GM18909 (cell line): ENCODE results near the gene PTPN3.
A peak's percentile ranks its signal among the peaks of the same experiment; 100 is the strongest.

Experiments
- ATAC-seq: cut with Tn5 transposase; IDR thresholded peaks from one replicate; pipeline ENCODE4 v1.9.1; 2021; ENCODE audit warnings: mild to moderate bottlenecking; ENCODE audit not compliant: unreplicated experiment, poor library complexity

Gene PTPN3

DNA sequence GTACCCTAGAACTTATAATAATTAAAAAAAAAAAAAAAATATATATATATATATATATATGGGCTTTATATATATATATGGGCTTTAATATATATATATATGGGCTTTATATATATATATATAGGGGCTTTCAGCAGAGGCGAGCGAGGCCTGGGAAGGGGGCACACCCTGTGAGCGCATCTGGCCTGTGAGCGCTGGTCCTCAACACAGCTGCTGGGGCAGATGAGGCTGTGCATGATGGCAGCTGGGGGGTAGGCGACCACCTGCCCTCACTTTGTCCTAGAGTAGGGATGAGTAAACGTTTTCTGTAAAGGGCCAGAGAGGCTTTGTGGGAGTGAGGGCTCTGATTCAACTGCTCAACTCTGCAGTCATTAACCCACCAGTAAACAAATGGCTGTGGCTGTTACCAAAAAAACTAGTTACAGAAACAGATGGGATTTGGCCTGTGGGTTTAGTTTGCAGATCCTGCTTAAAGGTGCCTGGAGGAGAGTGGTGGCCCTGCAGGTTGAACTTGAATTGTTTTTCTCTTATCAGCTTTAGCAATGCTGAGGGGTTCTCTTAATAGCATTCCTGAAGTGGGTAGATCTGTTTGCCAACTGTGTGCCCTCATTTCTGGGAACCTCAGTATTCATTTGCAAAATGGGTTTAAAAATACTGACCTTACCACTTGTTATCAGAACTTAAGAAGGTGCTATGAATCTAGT, 89.2 kb downstream of the PTPN3 start:
- no peak for ATAC-seq

DNA sequence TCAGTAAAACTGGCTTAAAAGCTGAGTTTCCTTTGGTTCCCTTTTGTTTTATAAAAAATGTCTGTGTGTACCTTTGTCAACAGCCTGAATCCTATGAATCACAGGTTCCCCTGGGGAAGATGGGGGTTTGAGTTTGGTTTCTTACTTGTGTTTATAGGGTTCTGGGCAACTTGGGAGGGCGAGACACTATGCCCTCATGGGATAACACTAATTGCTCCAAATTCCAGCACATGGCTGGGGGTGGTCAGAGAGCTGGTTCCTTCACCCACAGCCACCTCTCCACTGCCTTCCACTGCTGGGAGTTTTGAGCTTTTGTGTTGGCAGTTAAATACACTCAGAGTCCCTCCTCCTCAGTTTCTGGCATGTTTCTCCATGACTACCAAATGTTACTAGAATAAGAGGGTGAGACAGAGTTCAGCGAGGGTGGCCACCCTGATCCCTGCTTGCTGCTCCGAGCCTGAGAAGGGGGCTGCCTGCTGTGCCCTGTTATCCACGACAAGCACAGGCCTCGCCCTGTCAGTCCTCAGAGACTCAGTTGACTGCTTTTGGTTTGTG, 94.3 kb downstream of the PTPN3 start:
- ATAC-seq: no peak

- ATAC-seq: no peak
These were observed 95.0 kb downstream of the PTPN3 start for GRCh38 chr9:109403116-109403515.

DNA sequence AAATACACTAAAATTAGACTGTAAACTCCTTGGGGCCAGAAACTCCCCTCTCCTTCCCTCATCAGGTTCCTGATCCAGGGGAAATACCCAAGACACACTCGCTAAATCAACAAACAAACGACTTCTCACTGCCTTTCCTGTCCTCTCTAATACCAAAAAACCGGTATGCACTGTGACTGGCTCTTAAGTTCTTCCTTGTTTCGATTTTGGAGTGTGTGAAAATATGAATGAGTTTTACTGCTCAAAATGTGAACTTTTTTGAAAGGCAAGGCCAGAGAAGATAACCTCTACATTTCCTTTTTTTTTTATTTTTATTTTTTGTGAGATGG, 96.2 kb downstream of the PTPN3 start:
- no peak for ATAC-seq

DNA sequence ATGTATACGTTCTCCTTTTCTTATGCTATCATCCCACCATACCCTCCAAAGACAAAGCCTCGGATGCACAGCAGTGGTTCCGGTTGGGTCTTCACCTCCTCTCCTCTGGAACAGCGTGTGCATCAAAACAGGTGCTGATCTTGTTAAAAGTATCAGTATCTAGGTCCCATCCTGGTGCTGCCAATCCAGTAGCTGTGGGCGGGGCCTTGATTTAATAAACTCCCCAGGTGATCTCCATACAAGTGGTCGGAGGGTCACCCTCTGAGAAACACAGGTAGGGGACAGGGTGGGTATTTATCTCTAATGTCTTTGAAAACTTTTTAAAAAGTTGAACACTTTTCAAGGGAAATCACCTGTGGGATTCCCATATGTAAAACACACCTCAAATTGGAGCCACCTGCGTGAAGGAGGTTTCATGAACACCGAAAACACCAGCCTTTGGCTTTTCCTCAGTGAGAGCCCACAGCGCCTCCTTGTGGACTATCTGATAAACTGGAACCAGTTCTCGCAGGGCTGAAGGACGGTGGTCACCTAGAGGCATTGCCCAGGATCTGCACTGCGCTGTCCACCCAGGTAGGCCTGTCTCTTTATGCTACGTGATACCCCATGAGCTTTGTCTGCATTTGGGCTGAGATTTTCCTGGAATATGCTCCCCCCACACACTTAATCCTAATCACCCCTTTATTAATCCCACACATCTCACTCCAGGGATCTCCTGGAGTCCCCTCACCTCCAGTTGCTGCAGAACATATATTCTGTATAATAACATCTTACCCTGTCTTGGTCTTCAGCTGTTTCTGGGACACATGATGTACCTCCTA, 96.7 kb downstream of the PTPN3 start:
- ATAC-seq: peak; percentile 41

DNA sequence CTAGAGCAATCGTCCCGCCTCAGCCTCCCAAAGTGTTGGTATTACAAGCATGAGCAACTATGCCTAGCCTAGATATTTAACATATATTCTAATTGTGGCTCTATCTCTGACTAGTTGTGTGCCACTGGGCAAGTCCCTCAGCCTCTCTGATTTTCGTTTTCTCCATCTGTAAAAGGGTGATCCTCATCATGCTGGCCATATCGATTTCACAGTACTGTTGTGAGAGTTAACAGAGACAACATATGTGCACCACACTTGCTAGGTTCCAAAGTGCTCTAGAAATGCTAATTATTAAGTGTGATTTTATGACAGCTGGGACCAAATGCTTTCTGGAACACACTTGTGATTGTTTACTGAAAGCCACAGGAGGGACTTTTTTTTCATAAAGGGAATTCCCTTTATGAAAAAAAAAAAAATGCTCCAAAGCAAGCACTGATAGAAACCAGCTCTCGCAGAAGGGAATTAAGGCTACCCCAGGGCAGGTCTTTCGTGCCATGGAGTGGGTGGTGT, 98.8 kb downstream of the PTPN3 start:
- peak; percentile 86 for ATAC-seq

DNA sequence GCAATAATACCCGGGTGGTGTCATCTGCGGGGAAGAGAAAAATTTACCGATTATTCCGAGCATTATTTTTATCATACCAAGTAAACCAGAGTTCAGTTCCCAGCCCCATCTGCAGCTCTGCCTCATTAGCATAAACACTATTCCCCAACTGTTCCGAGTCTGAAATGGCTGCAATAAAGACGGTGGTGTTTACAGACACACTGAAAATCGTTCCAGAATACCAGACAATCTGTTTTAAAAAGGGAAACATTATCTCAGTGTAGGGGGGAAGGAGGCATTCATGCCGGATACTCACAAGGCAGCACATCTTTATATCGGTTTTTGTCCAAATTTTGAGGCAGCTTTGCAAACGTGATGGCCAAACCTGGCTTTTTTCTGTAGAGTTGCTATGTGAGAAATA, 106.9 kb downstream of the PTPN3 start:
- ATAC-seq: no peak

DNA sequence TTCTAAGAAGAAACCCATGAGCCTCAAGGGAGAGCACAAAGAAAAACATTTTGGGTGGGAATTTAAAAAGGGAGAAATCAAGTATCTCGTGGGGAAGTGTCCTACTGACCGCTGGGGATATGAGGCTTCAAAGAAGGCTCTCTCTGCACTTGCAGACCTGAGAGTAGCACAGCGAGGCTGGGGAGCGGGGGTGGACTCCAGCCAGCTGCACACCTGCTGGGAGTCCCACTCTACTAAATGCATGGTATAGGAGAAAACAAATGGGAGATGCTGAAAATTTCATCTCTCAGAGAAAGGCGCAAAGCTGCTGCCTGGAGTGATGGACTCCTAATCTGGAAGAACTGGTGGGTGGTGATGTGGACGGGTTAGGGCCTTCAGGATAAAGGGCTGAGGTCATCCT, 110.3 kb downstream of the PTPN3 start:
- no peak for ATAC-seq

DNA sequence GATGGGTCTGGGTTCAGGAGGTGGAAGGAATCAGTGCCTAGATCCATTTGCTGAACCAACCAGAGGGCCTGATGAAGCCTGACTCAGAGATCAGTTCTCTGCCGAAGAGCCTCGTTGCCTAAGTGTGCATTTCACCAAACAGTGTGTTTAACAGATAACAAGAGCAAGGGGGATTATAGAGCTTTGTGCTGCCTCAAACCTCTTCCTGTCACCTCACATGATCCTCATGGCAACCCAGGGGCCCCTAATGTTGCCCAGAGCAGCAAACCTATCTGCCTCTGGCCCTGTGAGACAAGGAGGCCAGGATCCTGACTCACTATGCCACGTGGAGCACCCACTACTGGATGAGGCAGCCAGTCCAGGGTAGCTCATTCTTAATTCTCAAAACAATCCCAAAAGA, 110.9 kb downstream of the PTPN3 start:
- no peak for ATAC-seq

GRCh38 chr9:109385499-109385898, 112.6 kb downstream of the PTPN3 start:
- ATAC-seq: peak; percentile 41

- ATAC-seq: no peak
These were observed 114.2 kb downstream of the PTPN3 start for GRCh38 chr9:109383947-109384346.

DNA sequence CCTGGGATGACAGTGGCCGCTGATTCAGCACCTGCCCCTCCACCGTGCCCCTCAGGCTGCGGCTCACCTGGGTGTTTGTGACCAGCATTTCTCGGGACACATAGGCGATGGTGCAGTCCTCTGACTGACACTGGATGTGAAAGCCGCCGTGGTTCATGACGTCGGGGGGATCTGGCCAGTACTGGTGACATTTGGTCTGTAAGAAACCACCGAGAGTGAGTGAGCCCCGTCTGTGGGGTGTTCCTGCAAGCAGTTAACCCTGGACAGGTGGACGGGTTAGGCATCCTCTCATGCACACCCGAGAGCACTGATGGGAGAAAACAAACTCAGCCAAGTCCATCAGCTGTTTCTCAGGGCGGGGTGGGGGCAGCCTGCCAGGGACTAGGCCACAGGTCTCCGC, 114.8 kb downstream of the PTPN3 start:
- no peak for ATAC-seq

GRCh38 chr9:109382585-109382984, 115.5 kb downstream of the PTPN3 start:
- no peak for ATAC-seq

DNA sequence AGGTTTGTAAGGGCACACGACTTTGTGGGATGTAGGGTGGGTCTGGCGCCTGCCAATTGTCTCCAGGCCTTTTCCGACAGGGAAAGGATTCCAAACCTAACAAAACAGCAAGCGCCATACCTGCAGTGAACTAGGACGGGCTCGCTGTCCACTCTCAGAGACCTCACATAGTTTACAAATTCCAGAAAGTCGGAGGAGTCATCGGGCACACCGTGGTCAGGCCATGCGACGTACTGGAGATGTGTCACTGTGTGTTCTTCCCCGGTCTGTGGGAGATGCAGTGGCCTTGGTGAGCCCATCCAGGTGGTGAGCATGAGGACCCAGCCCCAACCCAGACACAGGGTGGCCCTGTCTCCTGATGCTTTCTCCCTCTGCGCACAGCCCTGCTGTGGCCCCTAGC, 115.9 kb downstream of the PTPN3 start:
- ATAC-seq: no peak

DNA sequence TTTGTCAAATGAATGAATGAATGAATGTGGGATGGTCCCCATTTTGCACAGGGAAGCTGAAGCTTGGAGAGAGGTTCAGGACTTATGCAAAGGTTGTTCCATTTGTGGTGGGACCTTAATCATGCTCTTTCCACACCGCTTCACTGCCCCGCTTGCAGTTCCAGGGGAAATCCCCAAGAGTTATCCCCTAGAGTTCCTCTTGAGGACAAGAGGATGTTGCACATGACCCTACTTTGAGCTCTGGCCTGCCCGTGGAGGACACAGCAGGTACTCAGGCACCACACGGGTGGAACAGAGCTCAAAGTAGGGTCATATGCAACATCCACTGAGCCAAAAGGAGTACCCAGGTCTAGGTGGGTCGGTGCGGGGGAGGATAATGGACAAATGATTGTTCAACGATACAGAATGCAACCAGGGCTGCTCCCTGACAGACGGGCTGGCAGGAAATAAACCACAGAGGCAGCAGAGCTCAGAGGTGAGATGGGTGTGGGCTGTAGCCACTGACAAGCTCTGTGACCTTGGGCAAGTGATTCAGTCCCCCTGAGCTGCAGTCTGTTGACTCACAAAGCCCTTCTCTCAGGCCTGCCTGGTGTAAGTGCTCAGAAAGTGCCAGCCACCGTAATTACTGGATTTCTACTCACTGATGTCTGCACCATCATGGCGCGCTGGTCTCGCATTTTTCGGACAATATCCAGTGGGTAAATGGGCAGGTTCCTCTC, 116.9 kb downstream of the PTPN3 start:
- peak; percentile 62 for ATAC-seq

- no peak for ATAC-seq
These were observed 118.6 kb downstream of the PTPN3 start for GRCh38 chr9:109379513-109379912.

- no peak for ATAC-seq
These were observed 119.8 kb downstream of the PTPN3 start for GRCh38 chr9:109378316-109378715.

DNA sequence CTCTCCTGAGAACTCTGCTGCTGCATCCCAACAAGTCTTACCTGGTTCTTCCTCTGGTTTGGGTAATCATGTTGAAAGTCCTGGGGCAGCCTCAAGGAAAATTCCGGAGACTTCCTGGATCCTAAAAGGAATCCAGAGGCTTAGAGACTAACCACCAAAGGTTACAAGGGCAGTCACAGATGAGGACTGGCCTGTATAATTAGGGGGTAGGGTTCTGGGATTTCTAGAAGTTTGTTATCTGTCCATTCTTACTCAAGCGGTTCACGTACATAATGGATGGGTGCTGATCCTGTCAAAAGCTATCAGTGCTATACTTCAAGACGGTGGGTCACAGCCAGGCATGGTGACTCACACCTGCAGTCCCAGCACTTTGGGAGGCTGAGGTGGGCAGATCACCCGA, 125.9 kb downstream of the PTPN3 start:
- ATAC-seq: no peak

DNA sequence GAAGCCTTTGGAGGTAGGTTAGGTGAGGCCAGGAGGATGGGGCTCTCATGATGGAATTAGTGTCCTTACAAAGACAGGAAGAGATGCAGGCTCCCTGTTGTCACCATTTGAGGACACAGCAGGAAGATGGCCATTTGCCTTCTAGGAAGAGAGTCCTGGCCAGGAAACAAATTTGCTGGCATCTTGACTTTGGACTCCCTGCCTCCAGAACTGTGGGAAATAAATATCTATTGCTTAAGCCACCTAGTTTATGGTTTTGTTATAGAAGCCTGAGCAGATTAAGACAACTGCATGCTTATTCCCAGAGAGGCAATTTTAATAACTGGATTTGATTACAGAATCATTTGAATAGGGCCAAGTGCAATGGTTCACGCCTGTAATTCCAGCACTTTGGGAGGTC, 126.7 kb downstream of the PTPN3 start:
- ATAC-seq: no peak

DNA sequence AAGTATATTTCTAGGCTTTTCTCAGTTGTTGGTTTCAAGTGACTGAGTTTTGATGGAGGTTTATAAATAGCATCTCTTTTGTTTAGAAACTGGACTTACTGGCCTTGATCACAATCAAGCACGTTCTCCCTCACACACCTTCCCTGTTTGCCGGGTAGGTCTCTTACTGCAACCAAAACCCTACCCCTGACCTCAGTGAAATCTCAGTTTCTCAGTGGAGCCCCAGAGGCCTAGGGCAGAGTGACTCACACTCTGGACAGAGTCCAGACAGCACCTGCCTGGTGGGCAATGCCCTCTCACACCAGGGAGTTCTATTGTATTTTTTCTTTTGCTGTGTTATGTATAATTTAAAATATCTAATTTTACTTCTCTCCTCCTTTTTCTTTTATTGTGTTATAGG, 128.8 kb downstream of the PTPN3 start:
- peak; percentile 77 for ATAC-seq

DNA sequence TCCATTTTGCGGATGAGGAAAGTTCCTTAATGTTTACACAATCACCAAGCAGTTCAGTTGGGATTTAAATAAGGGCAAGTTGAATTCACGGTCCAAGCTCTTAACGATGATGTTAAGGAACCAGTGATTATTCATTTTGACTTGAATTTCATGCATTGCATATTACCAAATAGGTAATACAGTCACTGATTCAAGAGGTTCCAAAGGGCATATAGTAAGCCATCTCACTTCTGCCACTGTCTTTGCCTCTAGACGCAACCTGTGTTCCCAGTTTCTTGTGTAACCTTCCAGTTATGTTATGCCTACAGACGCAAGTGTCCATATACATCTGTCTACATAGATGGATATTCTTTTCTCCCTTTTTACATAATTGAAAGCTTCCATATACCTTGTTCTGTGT, 137.3 kb downstream of the PTPN3 start:
- no peak for ATAC-seq
